ENCODE data around the gene ZFYVE28.

- TF ChIP-seq, protein P1, sequence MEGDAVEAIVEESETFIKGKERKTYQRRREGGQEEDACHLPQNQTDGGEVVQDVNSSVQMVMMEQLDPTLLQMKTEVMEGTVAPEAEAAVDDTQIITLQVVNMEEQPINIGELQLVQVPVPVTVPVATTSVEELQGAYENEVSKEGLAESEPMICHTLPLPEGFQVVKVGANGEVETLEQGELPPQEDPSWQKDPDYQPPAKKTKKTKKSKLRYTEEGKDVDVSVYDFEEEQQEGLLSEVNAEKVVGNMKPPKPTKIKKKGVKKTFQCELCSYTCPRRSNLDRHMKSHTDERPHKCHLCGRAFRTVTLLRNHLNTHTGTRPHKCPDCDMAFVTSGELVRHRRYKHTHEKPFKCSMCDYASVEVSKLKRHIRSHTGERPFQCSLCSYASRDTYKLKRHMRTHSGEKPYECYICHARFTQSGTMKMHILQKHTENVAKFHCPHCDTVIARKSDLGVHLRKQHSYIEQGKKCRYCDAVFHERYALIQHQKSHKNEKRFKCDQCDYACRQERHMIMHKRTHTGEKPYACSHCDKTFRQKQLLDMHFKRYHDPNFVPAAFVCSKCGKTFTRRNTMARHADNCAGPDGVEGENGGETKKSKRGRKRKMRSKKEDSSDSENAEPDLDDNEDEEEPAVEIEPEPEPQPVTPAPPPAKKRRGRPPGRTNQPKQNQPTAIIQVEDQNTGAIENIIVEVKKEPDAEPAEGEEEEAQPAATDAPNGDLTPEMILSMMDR (IDR thresholded peaks at IDR 0.05; ENCODE audit: low read depth, low read length, poor library complexity, severe bottlenecking): no peak
- TF ChIP-seq EZH2phosphoT487 (IDR thresholded peaks at IDR 0.05; ENCODE audit: borderline replicate concordance, low read length): no peak
Measured at GRCh38 chr4:2408401-2408958, 10.0 kb downstream of the ZFYVE28 start.
